Mucosa of descending colon (tissue), 3 donors: ENCODE data around the gene GBP4. TPM values are rescaled to one million over a fixed set of nuclear protein-coding genes. Genes with fewer than 3 reads are reported as not detected.

ENCODE experiments used
- ATAC-seq: fragments of 200-7000 bp; cut with Tn5 transposase; one replicate; pipeline ENCODE4 v1.9.1; 2020; ENCODE audit warnings: mild to moderate bottlenecking, moderate library complexity
- DNase-seq, 3 donors: peaks; one replicate each; pipeline ENCODE4 v3.0.0-alpha.2; 2020
- H3K36me3 ChIP-seq: fragments of 200-600 bp; one replicate; pipeline ENCODE4 v1.8.0; 2021; ENCODE audit warnings: low read depth, mild to moderate bottlenecking
- H3K4me1 ChIP-seq: fragments of 200-600 bp; one replicate; pipeline ENCODE4 v1.8.0; 2021; ENCODE audit warnings: low read depth, mild to moderate bottlenecking
- H3K4me3 ChIP-seq: fragments of 200-600 bp; one replicate; pipeline ENCODE4 v1.8.0; 2021; ENCODE audit warnings: mild to moderate bottlenecking
- H3K9me3 ChIP-seq: fragments of 200-600 bp; one replicate; pipeline ENCODE4 v1.8.0; 2021; ENCODE audit warnings: mild to moderate bottlenecking
- intact Hi-C, 2 donors: fragments of 100-400 bp; cut with DNase I in 1 of 2; cut with micrococcal nuclease in 1 of 2; formaldehyde crosslinking; loops; one replicate each; pipeline versions ENCODE4 v1.11.0 to v1.11.1; 2022; cut with DNase I, micrococcal nuclease
- total RNA-seq, 3 donors: library from RNA; stranded (reverse); fragmentation: NEBNext Ultra II Directional in 2 of 3; extraction: Animal tissue kit (Norgen Biotek cat#: 25700) in 2 of 3; gene quantifications; one replicate each; pipeline versions ENCODE4 v1.2.1 to v1.2.4, GENCODE V29; 2021 to 2023
- TF ChIP-seq, protein P1 (sequence below): fragments of 200-600 bp; IDR thresholded peaks from one replicate; pipeline ENCODE4 v1.8.0; 2022; ENCODE audit warnings: antibody characterized with exemption, mild to moderate bottlenecking
- donor health status: DM: no; HTN: no; CAD: no; lungs with moderate emphysema.
- donor health status: DM: no; HTN: no; CAD: no.
- donor health status: DM: no; HTN: yes; CAD: no.

The GBP4 gene
- total RNA-seq, 3 donors from 2014 or later = 2.6 to 7.9 (median 7.5) TPM

GRCh38 chr1:89151047-89151446 lies 47.7 kb downstream of the GBP4 start:
- TF ChIP-seq, protein P1, sequence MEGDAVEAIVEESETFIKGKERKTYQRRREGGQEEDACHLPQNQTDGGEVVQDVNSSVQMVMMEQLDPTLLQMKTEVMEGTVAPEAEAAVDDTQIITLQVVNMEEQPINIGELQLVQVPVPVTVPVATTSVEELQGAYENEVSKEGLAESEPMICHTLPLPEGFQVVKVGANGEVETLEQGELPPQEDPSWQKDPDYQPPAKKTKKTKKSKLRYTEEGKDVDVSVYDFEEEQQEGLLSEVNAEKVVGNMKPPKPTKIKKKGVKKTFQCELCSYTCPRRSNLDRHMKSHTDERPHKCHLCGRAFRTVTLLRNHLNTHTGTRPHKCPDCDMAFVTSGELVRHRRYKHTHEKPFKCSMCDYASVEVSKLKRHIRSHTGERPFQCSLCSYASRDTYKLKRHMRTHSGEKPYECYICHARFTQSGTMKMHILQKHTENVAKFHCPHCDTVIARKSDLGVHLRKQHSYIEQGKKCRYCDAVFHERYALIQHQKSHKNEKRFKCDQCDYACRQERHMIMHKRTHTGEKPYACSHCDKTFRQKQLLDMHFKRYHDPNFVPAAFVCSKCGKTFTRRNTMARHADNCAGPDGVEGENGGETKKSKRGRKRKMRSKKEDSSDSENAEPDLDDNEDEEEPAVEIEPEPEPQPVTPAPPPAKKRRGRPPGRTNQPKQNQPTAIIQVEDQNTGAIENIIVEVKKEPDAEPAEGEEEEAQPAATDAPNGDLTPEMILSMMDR = no peak
- DNase-seq (no peak), ATAC-seq (no peak)
- no peak overlapping the region for H3K4me3 ChIP-seq
- intact Hi-C loops = no loop called here
- no peaks in the 10 kb centered on the region for H3K9me3 ChIP-seq
- no peaks in the 10 kb centered on the region for H3K4me1 ChIP-seq
- no peaks in the 10 kb centered on the region for H3K36me3 ChIP-seq

GRCh38 chr1:89149976-89150375 lies 48.8 kb downstream of the GBP4 start:
- Histone ChIP-seq H3K9me3 (no peaks in the 10 kb centered on the region), H3K4me1 (no peaks in the 10 kb centered on the region), H3K4me3 (no peak overlapping the region), H3K36me3 (no peaks in the 10 kb centered on the region)
- no peak for DNase-seq
- intact Hi-C loops = no loop called here
- ATAC-seq = no peak
- TF ChIP-seq, protein P1 = no peak

- ATAC-seq (peak; percentile 66), DNase-seq (peak in 2 of 3 donors; percentile 30 to 47)
- Histone ChIP-seq H3K36me3 (no peaks in the 10 kb centered on the region), H3K4me3 (no peak overlapping the region), H3K4me1 (no peaks in the 10 kb centered on the region), H3K9me3 (no peaks in the 10 kb centered on the region)
- intact Hi-C loops = no loop called here
- TF ChIP-seq, protein P1 = no peak
Measured at GRCh38 chr1:89149229-89149628, 49.5 kb downstream of the GBP4 start.

- intact Hi-C loops = no loop called here
- ATAC-seq (no peak), DNase-seq (no peak)
- no peaks in the 10 kb centered on the region for H3K9me3 ChIP-seq
- H3K36me3 ChIP-seq = no peaks in the 10 kb centered on the region
- H3K4me1 ChIP-seq = no peaks in the 10 kb centered on the region
- H3K4me3 ChIP-seq = no peak overlapping the region
- TF ChIP-seq, protein P1 = no peak
Measured at GRCh38 chr1:89147678-89148658, 50.8 kb downstream of the GBP4 start.

GRCh38 chr1:89146721-89147120 lies 52.0 kb downstream of the GBP4 start:
- TF ChIP-seq, protein P1 = no peak
- no peak for ATAC-seq
- Histone ChIP-seq H3K4me3 (no peak overlapping the region), H3K9me3 (no peaks in the 10 kb centered on the region), H3K36me3 (no peaks in the 10 kb centered on the region), H3K4me1 (no peaks in the 10 kb centered on the region)
- intact Hi-C loops = no loop called here
- no peak for DNase-seq
